Ovary (tissue), 9 donors: ENCODE measurements around the gene ARF5. TPM values are rescaled to one million over a fixed set of nuclear protein-coding genes. Genes with fewer than 3 reads are reported as not detected.

Experiments used
- DNase-seq, 5 donors: peaks; one replicate each; pipeline ENCODE4 v3.0.0-alpha.2; 2019 to 2020
- H3K27ac ChIP-seq, 2 donors: fragments of 200-600 bp; one replicate each; pipeline versions ENCODE4 v1.5.1 to v1.8.0; 2019 to 2022
- H3K27me3 ChIP-seq: fragments of 200-600 bp; one replicate; pipeline ENCODE4 v1.8.0; 2022
- H3K36me3 ChIP-seq: fragments of 200-600 bp; sonication (generic); one replicate; pipeline ENCODE4 v1.5.1; 2019
- H3K4me1 ChIP-seq: one replicate; pipeline ENCODE4 v1.8.1; 2013; ENCODE audit warnings: mild to moderate bottlenecking, moderate library complexity; ENCODE audit not compliant: insufficient read depth
- H3K4me3 ChIP-seq: fragments of 200-600 bp; sonication (generic); one replicate; pipeline ENCODE4 v1.5.1; 2017
- H3K9me3 ChIP-seq, 2 donors: fragments of 200-600 bp in 1 of 2; sonication (generic) in 1 of 2; one replicate each; pipeline versions ENCODE4 v1.5.1 to v1.8.1; 2013 to 2019; ENCODE audit warnings: mild to moderate bottlenecking in 1 of 2, moderate library complexity in 1 of 2
- EP300 ChIP-seq: sonication (generic); formaldehyde crosslinking; IDR thresholded peaks from one replicate; pipeline ENCODE4 v1.6.1; 2017; ENCODE audit warnings: antibody characterized with exemption
- POLR2A ChIP-seq: fragments of 450-650 bp; IDR thresholded peaks from one replicate; pipeline ENCODE4 v1.6.1; 2017; ENCODE audit warnings: antibody characterized with exemption, mild to moderate bottlenecking, moderate library complexity
- WGBS, 3 donors: extraction: QIAGEN DNeasy Blood & Tissue Kit in 1 of 3; methylation state at CpG; one replicate each; pipeline versions ENCODE4 v1.1.5 to v1.1.7; 2013 to 2017; 5-methylcytosine and 5-hydroxymethylcytosine counted together
- intact Hi-C, 4 donors: fragments of 100-400 bp; cut with DNase I; formaldehyde crosslinking; loops; one replicate each; pipeline versions ENCODE4 v1.11.0 to v1.15.1; 2022 to 2023
- polyA plus RNA-seq, 2 donors: library from polyadenylated mRNA; stranded (reverse); fragments of 200-250 nt in 1 of 2; fragments of 350-450 nt in 1 of 2; fragmentation: Illumina TruSeq in 1 of 2; extraction: RNeasy Lipid Tissue Mini Kit (QIAGEN cat#74804) in 1 of 2; gene quantifications; one replicate each; pipeline ENCODE4 v1.2.3, GENCODE V29; 2013 to 2014
- total RNA-seq, 7 donors: library from RNA; depleted of rRNA in 2 of 7; stranded (reverse); fragments of >200 nt in 2 of 7; fragmentation: NEBNext Ultra II Directional in 3 of 7; extraction: Animal tissue kit (Norgen Biotek cat#: 25700) in 3 of 7; gene quantifications; one replicate each; pipeline versions ENCODE4 v1.1.0 to v1.2.4, GENCODE V29; 2016 to 2023
- TF ChIP-seq, protein P1 (sequence below), 3 donors: fragments of 450-650 bp in 2 of 3; fragments of 200-600 bp in 1 of 3; IDR thresholded peaks; one replicate each; pipeline versions ENCODE4 v1.5.1 to v1.8.0; 2016 to 2022; ENCODE audit warnings: antibody characterized with exemption in 3 of 3, mild to moderate bottlenecking in 1 of 3
- donor health status: DM: no; HTN: no; CAD: no; lungs with moderate emphysema.
- donor health status: DM: no; HTN: no; CAD: no.
- donor health status: Bipolar disorder and iron deficiency.
- donor health status: DM: yes; HTN: yes; CAD: no.
- donor health status: DM: no; HTN: no; CAD: no.
- donor health status: DM: yes; HTN: yes; CAD: no.

Gene ARF5
- total and polyA plus RNA-seq, 9 donors = 87.8 to 147 (median 103) TPM

DNA sequence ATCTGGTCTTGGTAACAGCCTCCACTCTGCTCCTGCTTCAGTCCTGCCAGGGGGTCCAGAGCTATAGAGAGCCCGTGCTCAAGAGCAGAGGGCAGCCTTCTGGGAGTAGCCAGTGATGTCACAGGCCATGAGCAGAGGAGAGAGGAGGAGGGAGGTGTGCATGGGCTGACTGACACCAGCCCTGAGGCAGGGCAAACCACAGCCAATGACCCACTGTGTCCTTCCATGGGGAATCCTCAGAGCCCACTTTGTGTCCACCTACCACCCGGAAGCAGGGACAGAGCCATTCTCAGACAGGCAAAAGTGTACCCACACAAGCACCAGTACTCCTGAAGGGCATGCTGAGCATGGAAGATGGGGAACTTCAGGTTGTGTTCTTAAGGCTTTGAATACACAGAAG lies 29.8 kb downstream of the ARF5 start, which contains the start of gene PAX4:
Gene PAX4 (minus strand): TSS at position 101 of the 400 bp plus-strand sequence. CDS start 2,214 bp downstream, outside the sequence.
- TF ChIP-seq, protein P1, sequence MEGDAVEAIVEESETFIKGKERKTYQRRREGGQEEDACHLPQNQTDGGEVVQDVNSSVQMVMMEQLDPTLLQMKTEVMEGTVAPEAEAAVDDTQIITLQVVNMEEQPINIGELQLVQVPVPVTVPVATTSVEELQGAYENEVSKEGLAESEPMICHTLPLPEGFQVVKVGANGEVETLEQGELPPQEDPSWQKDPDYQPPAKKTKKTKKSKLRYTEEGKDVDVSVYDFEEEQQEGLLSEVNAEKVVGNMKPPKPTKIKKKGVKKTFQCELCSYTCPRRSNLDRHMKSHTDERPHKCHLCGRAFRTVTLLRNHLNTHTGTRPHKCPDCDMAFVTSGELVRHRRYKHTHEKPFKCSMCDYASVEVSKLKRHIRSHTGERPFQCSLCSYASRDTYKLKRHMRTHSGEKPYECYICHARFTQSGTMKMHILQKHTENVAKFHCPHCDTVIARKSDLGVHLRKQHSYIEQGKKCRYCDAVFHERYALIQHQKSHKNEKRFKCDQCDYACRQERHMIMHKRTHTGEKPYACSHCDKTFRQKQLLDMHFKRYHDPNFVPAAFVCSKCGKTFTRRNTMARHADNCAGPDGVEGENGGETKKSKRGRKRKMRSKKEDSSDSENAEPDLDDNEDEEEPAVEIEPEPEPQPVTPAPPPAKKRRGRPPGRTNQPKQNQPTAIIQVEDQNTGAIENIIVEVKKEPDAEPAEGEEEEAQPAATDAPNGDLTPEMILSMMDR (IDR thresholded peaks at IDR 0.05) = no peak
- TF ChIP-seq EP300 = no peak
- TF ChIP-seq POLR2A = no peak
- intact Hi-C loops = loop anchor here in 1 of 4 donors (10.0 kb wide), 1 partner anchor 597 kb away; no protein-coding TSS in a partner anchor
- Histone ChIP-seq H3K4me1 (no peaks in the 10 kb centered on the region), H3K4me3 (no peak within 1 kb of the TSS), H3K27ac (no peak within 1 kb of the TSS), H3K9me3 (no peaks in the 10 kb centered on the region), H3K36me3 (no peaks in the 10 kb centered on the region), H3K27me3 (no peaks in the 10 kb centered on the region)
- DNase-seq = no peak
- 45 to 54% (median 52%) methylated on average over 2 of the region's 2 CpGs for WGBS, 3 donors

DNA sequence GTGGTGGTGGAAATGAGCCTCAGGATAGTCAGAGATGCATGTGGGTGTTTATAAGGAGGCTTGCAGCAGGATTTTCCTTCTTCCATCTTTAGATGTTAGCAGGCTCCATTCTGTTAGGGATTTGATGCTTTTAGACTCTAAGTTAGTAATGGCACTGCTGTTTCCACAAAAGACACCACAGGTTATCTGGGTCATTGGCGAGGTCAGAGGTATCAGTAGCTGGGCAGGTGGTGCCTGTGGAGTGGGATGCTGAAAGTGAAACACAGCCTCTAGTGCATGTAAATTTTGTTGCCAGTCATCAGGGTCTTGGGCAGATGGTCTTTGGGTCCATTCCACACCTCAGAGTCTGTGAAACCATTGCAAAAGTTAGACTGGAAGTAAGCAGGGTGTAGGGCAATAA lies 30.6 kb downstream of the ARF5 start:
- Histone ChIP-seq H3K4me1 (no peaks in the 10 kb centered on the region), H3K27me3 (no peaks in the 10 kb centered on the region), H3K36me3 (no peaks in the 10 kb centered on the region), H3K4me3 (no peak overlapping the region), H3K27ac (no peak overlapping the region), H3K9me3 (no peaks in the 10 kb centered on the region)
- intact Hi-C loops = loop anchor here in 1 of 4 donors (10.0 kb wide), 1 partner anchor 596 kb away; no protein-coding TSS in a partner anchor
- 56 to 68% (median 65%) methylated on average over 1 of the region's 1 CpG for WGBS, 3 donors
- DNase-seq = no peak
- no peak for TF ChIP-seq POLR2A
- TF ChIP-seq, protein P1 (IDR thresholded peaks at IDR 0.05) = no peak
- TF ChIP-seq EP300 = no peak

DNA sequence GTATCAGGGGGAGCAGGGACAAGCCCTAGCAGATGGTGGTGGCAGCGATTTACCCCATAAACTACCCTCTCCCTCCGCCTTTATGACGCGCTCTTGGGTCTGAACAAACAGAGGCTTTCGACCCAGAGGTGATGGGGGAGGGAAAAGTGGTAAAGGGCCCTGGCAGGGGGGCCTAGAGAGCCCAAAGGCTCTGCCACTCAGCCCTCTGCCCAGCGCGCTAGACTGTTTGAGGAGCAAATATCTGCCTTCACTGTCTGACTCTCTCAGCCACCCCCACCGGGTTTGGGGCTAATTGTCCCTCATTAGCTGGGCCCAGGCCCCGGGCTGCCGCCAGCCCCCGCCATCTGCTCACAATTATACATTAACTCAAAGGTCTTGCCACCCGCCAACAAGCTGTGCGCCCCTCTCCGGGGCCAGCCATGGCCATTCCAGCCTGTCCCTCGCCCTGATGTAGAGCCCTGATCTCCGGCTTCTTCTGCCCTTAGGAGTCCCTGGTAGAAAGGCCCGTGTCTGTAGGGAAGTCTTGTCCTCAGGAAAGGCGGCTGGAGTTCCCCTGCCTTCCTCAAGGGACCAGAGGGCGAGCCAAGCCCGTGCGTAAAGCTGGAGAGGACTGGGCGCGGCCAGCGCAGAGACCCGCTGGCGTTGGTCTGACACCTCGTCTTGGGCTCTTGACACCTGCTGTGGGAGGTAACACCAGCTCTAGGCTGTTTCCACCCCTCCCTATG lies 31.6 kb downstream of the ARF5 start:
- intact Hi-C loops = loop anchor here in 1 of 4 donors (10.0 kb wide), 1 partner anchor 595 kb away; no protein-coding TSS in a partner anchor
- H3K27me3 ChIP-seq = no peaks in the 10 kb centered on the region
- no peak for TF ChIP-seq POLR2A
- TF ChIP-seq, protein P1 (IDR thresholded peaks at IDR 0.05) = no peak
- TF ChIP-seq EP300 = no peak
- H3K4me3 ChIP-seq = no peak overlapping the region
- DNase-seq = no peak
- WGBS, 3 donors = 5 to 10% (median 6%) methylated on average over 22 to 27 of the region's 27 CpGs
- H3K36me3 ChIP-seq = no peaks in the 10 kb centered on the region
- no peaks in the 10 kb centered on the region for H3K9me3 ChIP-seq
- no peaks in the 10 kb centered on the region for H3K4me1 ChIP-seq
- no peak overlapping the region for H3K27ac ChIP-seq

GRCh38 chr7:127620406-127621233 lies 32.4 kb downstream of the ARF5 start:
- Histone ChIP-seq H3K27me3 (no peaks in the 10 kb centered on the region), H3K36me3 (no peaks in the 10 kb centered on the region), H3K9me3 (no peaks in the 10 kb centered on the region), H3K27ac (no peak overlapping the region), H3K4me3 (no peak overlapping the region), H3K4me1 (no peaks in the 10 kb centered on the region)
- no peak for DNase-seq
- intact Hi-C loops = no loop called here
- TF ChIP-seq EP300 (no peak), POLR2A (no peak)
- TF ChIP-seq, protein P1 (IDR thresholded peaks at IDR 0.05) = no peak
- 1 to 2% (median 2%) methylated on average over 24 of the region's 24 CpGs for WGBS, 3 donors
